GM21825 (cell line): ENCODE measurements around the gene KPTN.

Experiments used
- ATAC-seq: cut with Tn5 transposase; IDR thresholded peaks from one replicate; pipeline ENCODE4 v1.9.1; 2021; ENCODE audit warnings: mild to moderate bottlenecking, moderate library complexity; ENCODE audit not compliant: unreplicated experiment

KPTN gene

GRCh38 chr19:47436712-47437401 lies 47.2 kb downstream of the KPTN start:
- ATAC-seq = peak; percentile 76

- ATAC-seq = no peak
These were observed 48.1 kb downstream of the KPTN start for GRCh38 chr19:47435883-47436417.

GRCh38 chr19:47435196-47435595 lies 48.8 kb downstream of the KPTN start:
- no peak for ATAC-seq

- ATAC-seq = no peak
These were observed 49.9 kb downstream of the KPTN start for GRCh38 chr19:47434088-47434487.

- no peak for ATAC-seq
These were observed 50.9 kb downstream of the KPTN start for GRCh38 chr19:47433121-47433520.

GRCh38 chr19:47432499-47432898 lies 51.5 kb downstream of the KPTN start:
- ATAC-seq = no peak

GRCh38 chr19:47432091-47432490 lies 51.9 kb downstream of the KPTN start:
- no peak for ATAC-seq

- no peak for ATAC-seq
These were observed 53.8 kb downstream of the KPTN start for GRCh38 chr19:47430041-47430802.

GRCh38 chr19:47429140-47429793 lies 54.8 kb downstream of the KPTN start:
- no peak for ATAC-seq

- peak; percentile 41 for ATAC-seq
These were observed 55.7 kb downstream of the KPTN start for GRCh38 chr19:47428177-47428894.

- ATAC-seq = peak; percentile 26
These were observed 56.5 kb downstream of the KPTN start for GRCh38 chr19:47427241-47428176.
